ENCODE data around the gene GJA4.
"Not testable (repeated sequence)": the region's sequence is repeated elsewhere in the genome, so short reads cannot be mapped to it uniquely, and the experiment has no call there.

GJA4 gene

GRCh38 chr1:34768856-34769255 is 23.9 kb upstream of the GJA4 start:
- DNase-seq (ENCODE audit: extremely low read depth in 1 of 2, low read depth in 1 of 2): no peak

DNA sequence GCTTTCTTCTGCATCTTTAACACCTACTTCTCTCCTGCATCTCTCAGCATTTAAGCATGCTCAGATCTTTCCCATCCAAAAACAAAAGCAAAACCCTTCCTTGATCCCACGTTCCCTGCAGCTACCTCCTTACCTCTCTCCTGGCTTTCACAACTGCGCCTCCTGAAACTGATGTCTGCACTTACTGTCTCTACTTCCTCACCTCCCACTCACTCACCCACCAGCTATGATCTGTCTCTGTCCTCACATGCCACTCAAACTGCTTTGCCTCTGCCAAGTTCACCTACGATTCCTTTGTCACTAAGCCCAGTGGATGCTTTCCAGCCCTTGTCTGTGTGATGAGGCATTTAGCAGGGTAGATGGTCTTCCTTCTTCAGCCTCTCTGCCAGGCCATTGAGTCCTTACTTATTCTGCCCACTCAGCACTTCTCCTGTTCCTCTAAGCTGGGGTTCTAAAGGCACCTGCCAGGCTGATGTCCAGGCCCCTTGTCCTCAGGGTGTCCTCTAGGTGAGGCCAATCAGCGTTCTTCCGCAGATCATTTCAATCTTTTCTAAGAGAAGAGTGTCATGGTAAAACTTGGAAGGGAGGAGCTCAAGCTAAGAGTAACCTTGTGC is 21.8 kb upstream of the GJA4 start:
- no peak for DNase-seq (ENCODE audit: extremely low read depth in 1 of 2, low read depth in 1 of 2)

DNA sequence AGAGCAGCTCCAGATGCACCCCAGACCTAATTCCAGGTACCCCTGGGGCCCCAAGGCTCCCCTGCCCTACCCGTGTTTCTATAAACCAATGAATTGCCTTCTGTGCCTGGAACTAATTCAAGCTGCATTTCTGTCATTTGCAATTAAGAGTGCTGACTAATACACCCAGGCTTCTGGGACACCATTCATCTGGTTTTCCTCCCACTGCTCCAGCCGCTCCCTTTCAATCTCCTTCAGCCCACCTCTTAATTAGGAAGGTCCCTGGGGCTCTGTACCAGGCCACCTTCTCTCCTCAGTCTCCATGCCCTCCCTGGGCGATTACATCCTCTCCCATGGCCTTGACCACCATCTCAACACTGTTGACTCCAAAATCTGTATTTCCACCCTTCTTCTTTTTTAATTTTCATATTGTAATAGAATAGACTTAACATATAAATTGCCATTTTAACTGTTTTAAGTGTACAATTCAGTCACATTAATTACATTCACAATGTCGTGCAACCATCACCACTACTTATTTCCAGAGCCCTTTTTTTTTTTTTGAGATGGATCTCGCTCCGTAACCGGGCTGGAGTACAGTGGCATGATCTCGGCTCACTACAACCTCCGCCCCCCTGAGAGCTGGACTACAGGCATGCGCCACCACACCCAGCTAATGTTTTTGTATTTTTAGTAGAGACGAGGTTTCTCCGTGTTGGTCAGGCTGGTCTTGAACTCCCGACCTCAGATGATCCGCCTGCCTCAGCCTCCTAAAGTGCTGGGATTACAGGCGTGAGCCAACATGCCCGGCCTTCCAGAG is 21.0 kb upstream of the GJA4 start:
- DNase-seq (ENCODE audit: extremely low read depth in 1 of 2, low read depth in 1 of 2): no peak

- not testable (repeated sequence) for DNase-seq (ENCODE audit: extremely low read depth in 1 of 2, low read depth in 1 of 2)
These were observed 19.7 kb upstream of the GJA4 start for GRCh38 chr1:34773114-34773513.

- no peak for DNase-seq (ENCODE audit: extremely low read depth in 1 of 2, low read depth in 1 of 2)
These were observed 17.8 kb upstream of the GJA4 start for GRCh38 chr1:34774957-34775356.

DNA sequence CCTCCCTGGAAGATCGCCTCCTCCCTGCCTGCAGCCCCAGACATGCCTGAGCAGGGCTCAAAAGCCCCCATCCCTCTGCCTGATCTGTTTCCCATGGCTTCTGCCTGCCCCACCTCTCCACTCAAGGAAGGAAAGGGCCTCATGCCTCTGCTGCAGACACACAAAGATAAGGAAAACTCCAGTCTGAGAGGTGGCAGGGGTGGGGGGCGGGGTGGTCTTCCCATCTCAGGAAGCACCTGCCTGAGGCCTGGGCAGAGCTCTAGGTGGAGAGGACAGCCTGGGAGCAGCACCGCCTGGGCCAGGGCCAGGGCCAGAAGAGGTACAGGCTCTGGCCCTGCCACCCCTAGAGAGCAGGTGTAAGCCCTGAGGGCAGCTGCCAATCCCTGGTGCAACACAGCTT is 15.9 kb upstream of the GJA4 start:
- no peak for DNase-seq (ENCODE audit: extremely low read depth in 1 of 2, low read depth in 1 of 2)

DNA sequence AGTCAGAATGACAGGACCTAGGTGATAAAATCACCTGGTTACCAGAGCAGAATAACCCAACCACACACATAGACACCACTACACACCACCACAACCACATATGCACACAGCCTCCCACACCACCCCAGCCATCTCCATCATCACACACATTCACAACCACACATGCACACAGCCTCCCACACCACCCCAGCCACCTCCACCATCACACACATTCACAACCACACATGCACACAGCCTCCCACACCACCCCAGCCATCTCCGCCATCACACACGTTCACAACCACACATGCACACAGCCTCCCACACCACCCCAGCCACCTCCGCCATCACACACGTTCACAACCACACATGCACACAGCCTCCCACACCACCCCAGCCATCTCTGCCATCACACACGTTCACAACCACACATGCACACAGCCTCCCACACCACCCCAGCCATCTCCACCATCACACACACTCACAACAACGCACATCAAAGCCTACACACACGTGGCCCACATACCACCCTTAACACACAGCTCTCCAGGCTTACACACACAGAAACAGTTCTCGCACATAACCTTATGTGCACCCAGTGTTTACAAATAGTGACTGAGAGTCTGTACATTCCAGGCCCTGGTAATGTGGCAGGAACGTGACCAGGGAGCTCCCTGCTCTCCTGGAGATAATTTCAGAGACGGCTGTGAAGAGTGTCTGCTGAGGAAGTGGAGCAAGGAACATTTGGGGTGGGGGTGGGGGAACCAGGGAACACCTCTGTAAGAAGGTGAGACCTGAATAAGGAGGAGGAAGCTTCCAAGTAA is 15.1 kb upstream of the GJA4 start:
- DNase-seq (ENCODE audit: extremely low read depth in 1 of 2, low read depth in 1 of 2): no peak

- no peak for DNase-seq (ENCODE audit: extremely low read depth in 1 of 2, low read depth in 1 of 2)
These were observed 14.4 kb upstream of the GJA4 start for GRCh38 chr1:34778381-34778780.

DNA sequence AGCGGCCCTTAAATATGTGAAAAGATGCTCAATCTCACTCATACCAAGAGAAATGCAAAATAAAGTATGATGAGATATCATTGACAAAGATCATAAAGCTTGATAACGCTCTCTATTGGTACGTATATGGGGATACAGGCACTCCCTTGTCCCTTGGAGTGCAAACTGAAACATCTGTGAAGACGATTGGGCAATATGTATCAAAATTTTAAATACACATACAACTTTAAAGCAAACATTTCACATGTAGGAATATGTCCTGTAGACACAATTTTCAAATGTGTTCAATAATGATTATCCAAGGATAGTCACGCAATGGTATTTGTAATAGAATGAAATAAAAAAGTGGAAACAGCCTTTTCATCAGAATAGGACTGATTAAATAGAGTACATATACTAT is 13.8 kb upstream of the GJA4 start:
- DNase-seq (ENCODE audit: extremely low read depth in 1 of 2, low read depth in 1 of 2): no peak

DNA sequence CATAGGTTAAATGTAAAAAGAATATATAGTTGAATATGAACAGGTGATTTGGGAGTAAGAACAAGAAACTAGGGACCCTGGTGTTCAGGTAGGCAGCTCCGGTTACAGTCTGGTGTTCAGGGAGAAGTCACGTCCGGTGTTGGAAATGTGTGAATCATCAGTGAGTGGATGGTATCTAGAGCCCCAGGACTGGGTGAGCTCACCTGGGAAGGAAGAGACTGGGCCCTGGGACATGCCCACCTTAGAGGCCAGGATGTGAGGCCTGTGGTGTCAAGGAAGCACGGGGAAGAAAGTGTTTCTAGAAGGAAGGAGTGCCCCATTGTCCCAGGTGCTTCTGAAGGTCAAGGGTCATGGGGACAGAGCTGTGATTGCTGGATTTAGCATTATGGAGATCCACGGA is 13.3 kb upstream of the GJA4 start:
- DNase-seq (ENCODE audit: extremely low read depth in 1 of 2, low read depth in 1 of 2): no peak

GRCh38 chr1:34779962-34780361 is 12.8 kb upstream of the GJA4 start:
- no peak for DNase-seq (ENCODE audit: extremely low read depth in 1 of 2, low read depth in 1 of 2)

- DNase-seq (ENCODE audit: extremely low read depth in 1 of 2, low read depth in 1 of 2): no peak
These were observed 12.3 kb upstream of the GJA4 start for GRCh38 chr1:34780528-34780927.

DNA sequence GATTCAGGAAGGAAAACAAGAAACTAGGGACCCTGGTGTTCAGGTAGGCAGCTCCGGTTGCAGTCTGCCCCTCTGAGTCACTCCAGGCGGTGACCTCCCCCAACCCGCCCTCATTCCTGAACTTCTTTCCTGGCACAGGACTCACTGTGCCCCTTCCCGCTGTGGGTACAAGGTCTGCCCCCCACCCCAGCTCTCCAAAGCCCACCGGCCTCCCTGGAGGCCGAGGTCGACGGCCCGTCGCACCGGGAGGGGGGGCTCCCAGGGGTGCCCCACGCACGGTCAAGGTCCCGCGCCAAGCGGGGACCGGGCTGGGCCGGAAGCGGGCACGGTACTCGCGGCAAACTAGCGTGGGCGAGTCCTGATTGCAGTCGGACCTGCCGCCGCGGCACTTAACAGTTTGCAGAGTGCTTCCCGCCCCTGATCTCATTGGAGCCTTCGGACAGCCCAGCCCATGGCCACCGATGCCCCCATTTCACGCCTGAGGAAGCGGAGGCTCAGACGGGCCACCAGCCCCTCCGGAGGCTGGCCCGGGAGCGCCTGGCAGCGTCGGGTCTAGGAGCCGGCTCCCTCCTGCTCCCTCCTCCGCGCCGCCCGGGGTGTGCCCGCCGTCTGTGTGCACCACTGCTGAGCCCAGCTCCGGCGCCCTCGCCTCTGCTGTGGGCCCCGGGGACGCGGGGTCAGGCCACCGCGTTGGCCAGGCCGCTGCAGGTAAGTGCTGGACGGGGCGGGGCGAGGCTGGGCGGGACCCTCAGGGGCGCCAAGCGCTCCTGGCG is 11.5 kb upstream of the GJA4 start, which contains the start of gene GJB3:
Gene GJB3, plus strand, starts transcription at position 144 of the 773 bp plus-strand sequence. CDS start 3,549 bp downstream, outside the sequence.
- DNase-seq (ENCODE audit: extremely low read depth in 1 of 2, low read depth in 1 of 2): no peak

DNA sequence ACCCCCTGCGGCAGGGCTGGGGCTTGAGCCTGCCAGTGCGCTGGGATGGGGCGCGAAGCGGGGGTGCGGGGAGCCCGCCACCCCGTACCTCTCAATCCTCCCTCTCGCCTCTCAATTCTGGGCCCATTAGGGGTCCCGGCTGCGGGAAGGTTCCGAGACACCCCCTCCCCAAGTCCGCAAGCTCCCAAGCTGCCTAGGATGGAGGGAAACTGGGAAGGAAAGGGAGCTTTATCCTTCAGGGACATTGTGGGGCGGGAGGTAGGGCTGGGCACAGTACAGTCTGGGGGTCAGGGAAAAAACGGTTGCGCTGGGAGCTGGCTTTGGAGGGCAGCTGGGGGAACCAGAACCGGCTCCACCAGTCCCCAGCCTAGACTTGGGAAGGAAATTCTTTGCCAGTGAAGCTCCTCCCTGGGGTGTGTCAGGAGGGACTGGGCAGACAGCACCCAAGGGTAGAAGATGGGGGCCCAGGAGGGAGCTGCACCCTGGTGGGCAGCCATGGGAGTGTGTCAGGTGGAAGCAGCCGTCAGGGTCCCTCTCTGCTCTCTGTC is 10.9 kb upstream of the GJA4 start:
- no peak for DNase-seq (ENCODE audit: extremely low read depth in 1 of 2, low read depth in 1 of 2)

GRCh38 chr1:34784751-34785221 is 8.0 kb upstream of the GJA4 start:
- no peak for DNase-seq (ENCODE audit: extremely low read depth in 1 of 2, low read depth in 1 of 2)

GRCh38 chr1:34785231-34785874 is 7.4 kb upstream of the GJA4 start:
- no peak for DNase-seq (ENCODE audit: extremely low read depth in 1 of 2, low read depth in 1 of 2)

GRCh38 chr1:34785875-34786470 is 6.8 kb upstream of the GJA4 start:
- DNase-seq (ENCODE audit: extremely low read depth in 1 of 2, low read depth in 1 of 2): no peak

- peak; percentile 21 to 42 for DNase-seq (ENCODE audit: extremely low read depth in 1 of 2, low read depth in 1 of 2)
These were observed 6.1 kb upstream of the GJA4 start for GRCh38 chr1:34786521-34787325.

All from activated CD8-positive, alpha-beta memory T cell treated with anti-CD3 and anti-CD28 coated beads for 1 hour (primary cell).